Kidney (tissue), 14 donors: ENCODE data around the gene SULF2. TPM values are rescaled to one million over a fixed set of nuclear protein-coding genes. Genes with fewer than 3 reads are reported as not detected.

Experiments
- DNase-seq, 5 donors: peaks; one replicate each; pipeline ENCODE4 v3.0.0-alpha.2; 2013 to 2020
- FAIRE-seq: peaks from 2 replicates; lab custom pipeline; 2012; peaks lifted over from hg19 to GRCh38; lab: Jason Lieb, UNC
- H3K27ac ChIP-seq, 2 donors: one replicate each; pipeline ENCODE4 v1.7.0; 2013; ENCODE audit warnings: low read depth in 2 of 2, low read length in 2 of 2, inconsistent platforms in 1 of 2
- H3K27me3 ChIP-seq: one replicate; pipeline ENCODE4 v1.7.1; 2013; ENCODE audit warnings: low read length, inconsistent platforms; ENCODE audit not compliant: control insufficient read depth, insufficient read depth
- H3K36me3 ChIP-seq, 3 donors: one replicate each; pipeline versions ENCODE4 v1.7.0 to v1.7.1; 2013; ENCODE audit warnings: low read length in 3 of 3, control low read depth in 1 of 3, inconsistent platforms in 1 of 3; ENCODE audit not compliant: insufficient read depth in 3 of 3, control insufficient read depth in 2 of 3
- H3K4me1 ChIP-seq, 3 donors: one replicate each; pipeline versions ENCODE4 v1.7.0 to v1.7.1; 2013; ENCODE audit warnings: low read length in 3 of 3, inconsistent platforms in 1 of 3, low read depth in 1 of 3; ENCODE audit not compliant: control insufficient read depth in 2 of 3, insufficient read depth in 2 of 3
- H3K4me3 ChIP-seq, 3 donors: one replicate each; pipeline versions ENCODE4 v1.7.0 to v1.8.1; 2013; ENCODE audit warnings: low read length in 3 of 3, control low read depth in 1 of 3, inconsistent platforms in 1 of 3
- H3K9ac ChIP-seq, 3 donors: one replicate each; pipeline versions ENCODE4 v1.7.0 to v1.7.1; 2013; ENCODE audit warnings: low read length in 3 of 3, control low read depth in 1 of 3, inconsistent platforms in 1 of 3
- H3K9me3 ChIP-seq, 3 donors: one replicate each; pipeline versions ENCODE4 v1.7.0 to v1.7.1; 2013; ENCODE audit warnings: low read length in 3 of 3, control low read depth in 1 of 3, inconsistent platforms in 1 of 3; ENCODE audit not compliant: control insufficient read depth in 2 of 3, insufficient read depth in 1 of 3
- CTCF ChIP-seq: IDR thresholded peaks from 3 replicates; pipeline ENCODE4 v1.5.1; 2012; ENCODE audit warnings: mild to moderate bottlenecking, moderate library complexity, borderline replicate concordance; ENCODE audit not compliant: insufficient read depth; ENCODE audit errors: extremely low read depth
- intact Hi-C: fragments of 100-400 bp; cut with DNase I; formaldehyde crosslinking; loops from one replicate; pipeline ENCODE4 v1.11.1; 2022
- polyA plus RNA-seq: library from polyadenylated mRNA; stranded (reverse); fragments of 350-450 nt; fragmentation: Illumina TruSeq; extraction: RNeasy Lipid Tissue Mini Kit (QIAGEN cat#74804); gene quantifications from one replicate; pipeline ENCODE4 v1.2.3, GENCODE V29; 2014; ENCODE audit warnings: low read depth, low replicate concordance; ENCODE audit not compliant: insufficient read depth
- total RNA-seq: library from RNA; stranded (reverse); fragmentation: NEBNext Ultra II Directional; extraction: Animal tissue kit (Norgen Biotek cat#: 25700); gene quantifications from one replicate; pipeline ENCODE4 v1.2.1, GENCODE V29; 2021
- donor health status: control.
- donor health status: control.
- donor health status: control.
- donor health status: control.
- donor health status: control.
- donor health status: DM: yes; HTN: yes; CAD: no.
- donor health status: Normal renal cell carcinoma (clear cell type).

The SULF2 gene
- total and polyA plus RNA-seq, 2 donors from 2014 or later, result 85.1 to 257 TPM

- TF ChIP-seq CTCF, result no peak
- no peaks in the 10 kb centered on the region for H3K27me3 ChIP-seq
- H3K4me1 ChIP-seq, result peaks cover 0 to 9% (median 0%) of the 10 kb centered on the region in 3 donors
- DNase-seq, result peak in 1 of 5 donors; percentile 69
- no peak for FAIRE-seq
- H3K9me3 ChIP-seq, result no peaks in the 10 kb centered on the region
- intact Hi-C loops, result no loop called here
- no peak overlapping the region for H3K27ac ChIP-seq
- H3K36me3 ChIP-seq, result no peaks in the 10 kb centered on the region
- no peak overlapping the region for H3K9ac ChIP-seq
- H3K4me3 ChIP-seq, result no peak overlapping the region
Measured at GRCh38 chr20:47713163-47713562, 72.1 kb downstream of the SULF2 start.

- no peak overlapping the region for H3K9ac ChIP-seq
- H3K27me3 ChIP-seq, result no peaks in the 10 kb centered on the region
- no peak for FAIRE-seq
- peak in 4 of 5 donors; percentile 39 to 61 (median 41) for DNase-seq
- H3K9me3 ChIP-seq, result no peaks in the 10 kb centered on the region
- no peaks in the 10 kb centered on the region for H3K36me3 ChIP-seq
- no peak overlapping the region for H3K4me3 ChIP-seq
- TF ChIP-seq CTCF, result no peak
- peaks cover 0 to 9% (median 0%) of the 10 kb centered on the region in 3 donors for H3K4me1 ChIP-seq
- H3K27ac ChIP-seq, result peak overlapping the region in 1 of 2 donors; percentile 29
- intact Hi-C loops, result no loop called here
Measured at GRCh38 chr20:47711046-47711752, 74.1 kb downstream of the SULF2 start.

GRCh38 chr20:47710665-47711045 lies 74.6 kb downstream of the SULF2 start:
- no peaks in the 10 kb centered on the region for H3K36me3 ChIP-seq
- H3K9ac ChIP-seq, result no peak overlapping the region
- DNase-seq (peak in 1 of 5 donors; percentile 46), FAIRE-seq (no peak)
- H3K9me3 ChIP-seq, result no peaks in the 10 kb centered on the region
- H3K4me3 ChIP-seq, result no peak overlapping the region
- H3K27me3 ChIP-seq, result no peaks in the 10 kb centered on the region
- peak overlapping the region in 1 of 2 donors; percentile 29 for H3K27ac ChIP-seq
- H3K4me1 ChIP-seq, result peaks cover 0 to 9% (median 0%) of the 10 kb centered on the region in 3 donors
- TF ChIP-seq CTCF, result no peak
- intact Hi-C loops, result no loop called here
